Caco-2 (cell line): ENCODE measurements around the gene DMBT1. TPM values are rescaled to one million over a fixed set of nuclear protein-coding genes. Genes with fewer than 3 reads are reported as not detected.

Experiments
- BruUV-seq: library from RNA; stranded (reverse); fragments of 400-500 nt; replicated peaks from 2 replicates; lab custom pipeline; 2021; lab: Mats Ljungman, UMichigan
- CTCF ChIA-PET: fragments of 300-600 bp; sonication (Branson Sonifier 250); formaldehyde crosslinking; loops from one replicate; lab custom pipeline; 2022; ENCODE audit warnings: antibody characterized with exemption; lab: Charles Lee
- POLR2A ChIA-PET: fragments of 300-600 bp; sonication (Branson Sonifier 250); formaldehyde crosslinking; loops from one replicate; lab custom pipeline; 2022; ENCODE audit warnings: antibody characterized with exemption; lab: Charles Lee
- DNase-seq, 2 experiments: peaks; one replicate each; pipeline versions ENCODE4 v3.0.0 to v3.0.0-alpha.2; 2020 to 2022
- H3K27me3 ChIP-seq: replicated peaks from 2 replicates; pipeline ENCODE4 v1.6.0; 2011; ENCODE audit warnings: low read length; ENCODE audit not compliant: control insufficient read depth, insufficient read depth
- H3K36me3 ChIP-seq: 2 replicates; pipeline ENCODE4 v1.5.1; 2011; ENCODE audit warnings: low read length; ENCODE audit not compliant: control insufficient read depth, insufficient read depth
- H3K4me1 ChIP-seq: fragments of 250-450 bp; sonication (Bioruptor Pico); 2 replicates; pipeline ENCODE4 v1.5.1; 2020; ENCODE audit warnings: mild to moderate bottlenecking
- H3K4me3 ChIP-seq: 2 replicates; pipeline ENCODE4 v1.5.1; 2011; ENCODE audit warnings: low read depth, mild to moderate bottlenecking, control low read depth, low read length
- H3K9me3 ChIP-seq: fragments of 250-450 bp; sonication (Bioruptor Pico); 2 replicates; pipeline ENCODE4 v1.5.1; 2020; ENCODE audit warnings: mild to moderate bottlenecking, moderate library complexity
- H3K27ac Mint-ChIP-seq: one replicate; pipeline ENCODE4 v1.8.0; 2022; ENCODE audit warnings: mixed read lengths; ENCODE audit not compliant: unreplicated experiment
- H3K27me3 Mint-ChIP-seq: one replicate; pipeline ENCODE4 v1.8.0; 2022; ENCODE audit warnings: mixed read lengths; ENCODE audit not compliant: insufficient read depth, unreplicated experiment
- H3K36me3 Mint-ChIP-seq: one replicate; pipeline ENCODE4 v1.8.0; 2022; ENCODE audit warnings: mild to moderate bottlenecking, mixed read lengths; ENCODE audit not compliant: insufficient read depth, unreplicated experiment
- H3K4me1 Mint-ChIP-seq: one replicate; pipeline ENCODE4 v1.8.0; 2022; ENCODE audit warnings: low read depth, mixed read lengths; ENCODE audit not compliant: unreplicated experiment
- H3K4me3 Mint-ChIP-seq: one replicate; pipeline ENCODE4 v1.8.0; 2022; ENCODE audit warnings: mild to moderate bottlenecking, moderate library complexity, mixed read lengths; ENCODE audit not compliant: unreplicated experiment
- H3K9me3 Mint-ChIP-seq: one replicate; pipeline ENCODE4 v1.8.0; 2022; ENCODE audit warnings: mixed read lengths; ENCODE audit not compliant: unreplicated experiment
- intact Hi-C: fragments of 100-400 bp; cut with micrococcal nuclease; formaldehyde crosslinking; loops from one replicate; pipeline ENCODE4 v1.10.0; 2022; ENCODE audit not compliant: unreplicated experiment
- total RNA-seq: library from RNA; stranded (reverse); gene quantifications from 2 replicates; pipeline ENCODE4 v1.2.3, GENCODE V29; 2022
- TF ChIP-seq, protein P1 (sequence below), 2 experiments: fragments of 200-600 bp in 1 of 2; IDR thresholded peaks; 1 replicate in 1 of 2; 2 replicates in 1 of 2; pipeline versions ENCODE4 v1.5.1 to v1.8.0; 2011 to 2022; ENCODE audit warnings: antibody characterized with exemption in 1 of 2, control low read depth in 1 of 2, inconsistent platforms in 1 of 2, low read depth in 1 of 2, low read length in 1 of 2, mild to moderate bottlenecking in 1 of 2, moderate library complexity in 1 of 2; ENCODE audit not compliant: insufficient read depth in 1 of 2, severe bottlenecking in 1 of 2, unreplicated experiment in 1 of 2

DMBT1 gene
- total RNA-seq, 1 experiment from 2014 or later: not detected

- peaks cover 4% of the 10 kb centered on the region for H3K27me3 Mint-ChIP-seq
Measured at GRCh38 chr10:122587098-122587760, 26.7 kb downstream of the DMBT1 start.

GRCh38 chr10:122588381-122588780 lies 27.8 kb downstream of the DMBT1 start:
- Mint-ChIP-seq H3K36me3 (no peaks in the 10 kb centered on the region), H3K27me3 (peaks cover 4% of the 10 kb centered on the region), H3K9me3 (no peaks in the 10 kb centered on the region), H3K27ac (no peak overlapping the region), H3K4me1 (no peaks in the 10 kb centered on the region), H3K4me3 (no peak overlapping the region)
- DNase-seq: no peak
- Histone ChIP-seq H3K9me3 (no peaks in the 10 kb centered on the region), H3K27me3 (no peaks in the 10 kb centered on the region), H3K4me1 (no peaks in the 10 kb centered on the region), H3K4me3 (no peak overlapping the region), H3K36me3 (no peaks in the 10 kb centered on the region)
- ChIA-PET CTCF (no interaction called here), POLR2A (no interaction called here)
- TF ChIP-seq, protein P1, sequence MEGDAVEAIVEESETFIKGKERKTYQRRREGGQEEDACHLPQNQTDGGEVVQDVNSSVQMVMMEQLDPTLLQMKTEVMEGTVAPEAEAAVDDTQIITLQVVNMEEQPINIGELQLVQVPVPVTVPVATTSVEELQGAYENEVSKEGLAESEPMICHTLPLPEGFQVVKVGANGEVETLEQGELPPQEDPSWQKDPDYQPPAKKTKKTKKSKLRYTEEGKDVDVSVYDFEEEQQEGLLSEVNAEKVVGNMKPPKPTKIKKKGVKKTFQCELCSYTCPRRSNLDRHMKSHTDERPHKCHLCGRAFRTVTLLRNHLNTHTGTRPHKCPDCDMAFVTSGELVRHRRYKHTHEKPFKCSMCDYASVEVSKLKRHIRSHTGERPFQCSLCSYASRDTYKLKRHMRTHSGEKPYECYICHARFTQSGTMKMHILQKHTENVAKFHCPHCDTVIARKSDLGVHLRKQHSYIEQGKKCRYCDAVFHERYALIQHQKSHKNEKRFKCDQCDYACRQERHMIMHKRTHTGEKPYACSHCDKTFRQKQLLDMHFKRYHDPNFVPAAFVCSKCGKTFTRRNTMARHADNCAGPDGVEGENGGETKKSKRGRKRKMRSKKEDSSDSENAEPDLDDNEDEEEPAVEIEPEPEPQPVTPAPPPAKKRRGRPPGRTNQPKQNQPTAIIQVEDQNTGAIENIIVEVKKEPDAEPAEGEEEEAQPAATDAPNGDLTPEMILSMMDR (IDR thresholded peaks at IDR 0.05; ENCODE audit: insufficient read depth in 1 of 2, low read depth in 1 of 2, low read length in 1 of 2, severe bottlenecking in 1 of 2, unreplicated experiment in 1 of 2): no peak
- no TSS peak for BruUV-seq
- intact Hi-C loops: no loop called here

More at GRCh38 chr10:122587098-122587760, 26.7 kb downstream of the DMBT1 start:
- Histone ChIP-seq H3K4me3 (no peak overlapping the region), H3K9me3 (no peaks in the 10 kb centered on the region), H3K27me3 (no peaks in the 10 kb centered on the region), H3K36me3 (no peaks in the 10 kb centered on the region), H3K4me1 (no peaks in the 10 kb centered on the region)
- no peaks in the 10 kb centered on the region for H3K36me3 Mint-ChIP-seq
- TF ChIP-seq, protein P1 (IDR thresholded peaks at IDR 0.05; ENCODE audit: insufficient read depth in 1 of 2, low read depth in 1 of 2, low read length in 1 of 2, severe bottlenecking in 1 of 2, unreplicated experiment in 1 of 2): no peak
- intact Hi-C loops: no loop called here
- DNase-seq: no peak
- no TSS peak for BruUV-seq
- H3K9me3 Mint-ChIP-seq: no peaks in the 10 kb centered on the region
- CTCF ChIA-PET: no interaction called here
- H3K4me3 Mint-ChIP-seq: no peak overlapping the region
- POLR2A ChIA-PET: no interaction called here
- no peak overlapping the region for H3K27ac Mint-ChIP-seq
- no peaks in the 10 kb centered on the region for H3K4me1 Mint-ChIP-seq

GRCh38 chr10:122590153-122590552 lies 29.6 kb downstream of the DMBT1 start:
- H3K4me3 Mint-ChIP-seq: no peak overlapping the region
- no peaks in the 10 kb centered on the region for H3K36me3 ChIP-seq
- BruUV-seq: no TSS peak
- POLR2A ChIA-PET: no interaction called here
- H3K27me3 ChIP-seq: no peaks in the 10 kb centered on the region
- TF ChIP-seq, protein P1 (IDR thresholded peaks at IDR 0.05; ENCODE audit: insufficient read depth in 1 of 2, low read depth in 1 of 2, low read length in 1 of 2, severe bottlenecking in 1 of 2, unreplicated experiment in 1 of 2): no peak
- H3K27ac Mint-ChIP-seq: no peak overlapping the region
- no peak overlapping the region for H3K4me3 ChIP-seq
- H3K9me3 Mint-ChIP-seq: no peaks in the 10 kb centered on the region
- DNase-seq: no peak
- CTCF ChIA-PET: no interaction called here
- no peaks in the 10 kb centered on the region for H3K9me3 ChIP-seq
- peaks cover 4% of the 10 kb centered on the region for H3K27me3 Mint-ChIP-seq
- intact Hi-C loops: no loop called here
- no peaks in the 10 kb centered on the region for H3K4me1 ChIP-seq
- no peaks in the 10 kb centered on the region for H3K36me3 Mint-ChIP-seq
- no peaks in the 10 kb centered on the region for H3K4me1 Mint-ChIP-seq
